NCI-H2196 (cell line): ENCODE results near the gene MIF4GD.

Experiments
- DNase-seq: peaks from one replicate; lab custom pipeline; 2025; ENCODE audit not compliant: unreplicated experiment; lab: John Stamatoyannopoulos, UW

MIF4GD gene

DNA sequence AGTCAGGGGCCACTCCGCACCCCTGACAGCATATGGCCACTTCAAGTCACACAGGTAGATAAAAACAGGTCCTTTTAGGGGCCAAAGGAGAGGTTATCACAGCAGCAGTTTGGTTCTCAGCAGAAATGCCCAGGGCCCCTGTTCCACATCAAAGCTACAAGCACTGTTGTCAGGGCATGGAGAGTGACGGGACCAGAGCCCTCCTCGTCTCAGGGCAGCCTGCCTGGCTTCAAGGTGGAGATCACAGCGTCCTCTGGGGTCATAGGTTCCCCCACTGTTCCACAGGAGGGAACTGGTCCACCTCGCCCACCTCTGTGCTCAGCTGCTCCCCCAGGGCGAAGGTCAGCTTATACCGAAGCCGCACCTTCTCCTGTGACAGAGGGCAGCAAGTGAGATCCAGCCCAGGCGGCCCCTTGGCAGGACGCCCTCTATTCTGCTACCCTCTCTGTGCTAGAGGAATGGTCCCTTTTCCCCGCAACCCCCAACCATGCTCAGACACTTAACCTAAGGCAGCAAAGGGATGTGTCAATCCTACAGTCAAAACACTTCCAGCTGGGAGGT lies 32.9 kb downstream of the MIF4GD start:
- DNase-seq: no peak

- no peak for DNase-seq
These were observed 33.7 kb downstream of the MIF4GD start for GRCh38 chr17:75237100-75238014.

DNA sequence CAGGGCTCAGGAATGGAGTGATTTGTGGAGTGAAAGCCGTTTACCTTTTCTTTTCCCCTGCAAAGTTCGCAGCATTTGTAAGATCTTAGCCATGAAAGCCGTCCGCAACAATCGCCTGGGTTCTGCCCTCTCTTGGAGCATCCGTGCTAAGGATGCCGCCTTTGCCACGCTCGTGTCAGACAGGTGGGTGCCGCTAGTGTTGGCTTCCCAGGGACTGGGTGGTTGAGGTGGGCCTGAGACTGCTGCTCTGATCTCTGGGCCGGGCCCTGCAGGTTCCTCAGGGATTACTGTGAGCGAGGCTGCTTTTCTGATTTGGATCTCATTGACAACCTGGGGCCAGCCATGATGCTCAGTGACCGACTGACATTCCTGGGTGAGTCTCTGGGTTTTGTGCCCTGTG lies 38.2 kb downstream of the MIF4GD start:
- no peak for DNase-seq

- no peak for DNase-seq
These were observed 39.1 kb downstream of the MIF4GD start for GRCh38 chr17:75231741-75232464.

GRCh38 chr17:75231071-75231470 lies 40.0 kb downstream of the MIF4GD start:
- no peak for DNase-seq

DNA sequence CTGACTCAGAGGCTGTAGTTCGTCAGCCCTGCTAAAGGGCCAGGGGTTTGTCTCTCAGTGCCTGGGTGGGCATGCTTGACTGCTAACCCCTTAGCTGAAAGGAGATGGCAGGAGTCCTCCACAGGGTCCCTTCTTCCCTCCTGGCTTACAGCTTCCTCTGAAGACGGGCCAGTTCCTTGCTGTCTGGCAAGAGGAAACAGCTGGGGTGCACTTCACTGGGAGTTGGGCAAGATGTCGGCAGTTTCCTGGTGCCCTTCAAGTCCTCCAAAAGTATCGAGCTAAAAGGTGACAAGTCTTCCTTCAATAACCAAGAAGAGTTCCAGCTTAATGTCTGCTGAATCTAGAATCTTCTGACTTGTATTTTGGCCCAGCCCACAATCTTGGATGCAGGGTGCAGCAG lies 42.2 kb downstream of the MIF4GD start:
- DNase-seq: no peak

DNA sequence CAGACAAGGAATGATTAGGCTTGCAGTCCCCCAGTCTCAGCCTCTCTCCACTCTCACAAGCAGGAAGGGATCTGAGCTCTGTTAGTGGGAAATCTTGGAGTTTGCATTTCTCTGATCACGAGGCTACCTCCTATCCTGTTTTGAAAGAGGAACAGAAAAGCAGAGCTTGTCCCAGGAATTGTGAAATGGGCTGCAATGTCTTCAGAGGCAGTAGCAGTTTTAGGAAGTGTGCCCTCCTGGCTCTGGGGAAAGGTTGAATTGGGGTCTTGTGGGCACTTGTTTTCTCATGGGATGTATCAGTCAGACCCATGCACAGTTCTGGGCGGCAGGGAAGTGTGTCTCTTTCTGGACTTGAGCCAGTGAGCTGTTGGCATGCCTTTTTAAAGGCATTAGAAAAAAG lies 42.7 kb downstream of the MIF4GD start:
- DNase-seq: no peak

DNA sequence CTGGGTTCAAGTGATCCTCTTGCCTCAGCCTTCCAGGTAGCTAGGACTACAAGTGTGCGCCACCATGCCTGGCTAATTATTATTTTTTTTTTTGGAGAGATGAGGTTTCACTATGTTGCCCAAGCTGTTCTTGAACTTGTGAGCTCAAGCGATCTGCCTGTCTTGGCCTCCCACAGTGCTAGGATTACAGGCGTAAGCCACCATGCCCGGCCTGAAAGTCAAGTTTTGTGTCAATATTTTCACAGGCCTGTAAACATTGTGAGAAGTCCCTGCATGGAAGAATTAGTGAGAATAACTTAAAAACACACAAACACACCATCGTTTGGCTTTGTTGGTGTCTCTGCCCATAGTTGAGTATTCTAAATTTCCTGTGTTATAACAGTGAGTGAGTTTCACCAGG lies 43.3 kb downstream of the MIF4GD start:
- DNase-seq: no peak

DNA sequence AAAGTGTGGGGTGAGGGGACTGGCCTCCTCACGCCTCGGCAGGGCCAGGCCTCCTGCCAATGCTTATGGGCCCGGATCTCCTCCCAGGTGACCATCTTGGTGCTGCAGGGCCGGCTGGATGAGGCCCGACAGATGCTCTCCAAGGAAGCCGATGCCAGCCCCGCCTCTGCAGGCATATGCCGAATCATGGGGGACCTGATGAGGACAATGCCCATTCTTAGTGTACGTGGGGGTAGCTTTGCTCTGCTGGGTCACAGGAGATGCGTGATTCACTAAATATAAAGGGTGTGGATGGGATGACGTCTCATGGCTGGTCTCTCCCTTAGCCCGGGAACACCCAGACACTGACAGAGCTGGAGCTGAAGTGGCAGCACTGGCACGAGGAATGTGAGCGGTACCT lies 46.0 kb downstream of the MIF4GD start:
- DNase-seq: no peak

DNA sequence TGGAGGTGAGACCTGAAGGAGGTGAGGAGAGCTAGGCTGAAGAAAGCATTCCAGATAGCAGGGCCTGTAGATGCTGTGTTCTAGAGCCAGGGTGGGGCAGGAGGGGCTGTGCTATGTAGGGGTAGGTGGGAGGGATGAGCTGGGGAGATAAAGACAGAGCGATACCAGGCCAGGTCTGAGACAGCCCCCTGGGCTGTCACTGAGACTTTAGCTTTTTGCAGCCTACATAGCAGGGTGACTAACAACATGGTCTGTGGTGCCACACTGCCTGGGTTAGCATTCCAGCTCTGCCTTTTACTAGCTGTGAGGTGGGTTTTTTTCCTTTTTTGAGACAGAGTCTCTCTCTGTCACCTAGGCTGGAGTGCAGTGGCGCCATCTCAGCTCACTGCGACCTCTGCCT lies 51.2 kb downstream of the MIF4GD start:
- no peak for DNase-seq

DNA sequence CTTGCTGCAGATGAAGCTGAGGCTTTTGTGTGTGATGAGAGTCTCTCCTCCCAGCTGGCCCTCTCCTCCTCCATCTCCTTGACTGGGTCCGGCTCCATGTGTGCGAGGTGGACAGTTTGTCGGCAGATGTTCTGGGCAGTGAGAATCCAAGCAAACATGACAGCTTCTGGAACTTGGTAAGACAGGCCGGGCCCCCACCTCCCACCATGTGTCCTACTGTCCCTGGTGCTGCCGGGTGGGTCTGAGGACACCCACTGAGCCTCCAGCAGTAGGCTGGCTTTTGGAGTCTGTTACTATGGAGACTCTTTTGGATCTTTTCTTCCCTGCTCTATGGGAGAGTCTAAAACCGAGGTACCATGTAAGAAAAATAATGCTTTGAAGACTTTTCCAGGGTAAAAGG lies 52.9 kb downstream of the MIF4GD start:
- DNase-seq: no peak
